Panc1 (cell line): ENCODE measurements around the gene CDHR5. TPM values are rescaled to one million over a fixed set of nuclear protein-coding genes. Genes with fewer than 3 reads are reported as not detected.

Source experiments
- ATAC-seq: fragments of 200-7000 bp; cut with Tn5 transposase; 2 replicates; pipeline ENCODE4 v1.9.1; 2020; ENCODE audit warnings: mild to moderate bottlenecking, moderate library complexity
- BruUV-seq: library from RNA; stranded (reverse); fragments of 400-500 nt; replicated peaks from 2 replicates; lab custom pipeline; 2021; lab: Mats Ljungman, UMichigan
- CTCF ChIA-PET: fragments of 300-600 bp; sonication (Branson Sonifier 250); formaldehyde crosslinking; loops from one replicate; lab custom pipeline; 2022; ENCODE audit warnings: antibody characterized with exemption; lab: Charles Lee
- POLR2A ChIA-PET: fragments of 300-600 bp; sonication (Branson Sonifier 250); formaldehyde crosslinking; loops from one replicate; lab custom pipeline; 2022; ENCODE audit warnings: antibody characterized with exemption; lab: Charles Lee
- DNase-seq: peaks from one replicate; pipeline ENCODE4 v3.0.0-alpha.2; 2010; ENCODE audit warnings: low read depth, low spot score
- H3K27ac ChIP-seq: 2 replicates; pipeline ENCODE4 v1.5.1; 2011; ENCODE audit warnings: mild to moderate bottlenecking, low read length, inconsistent platforms
- H3K27me3 ChIP-seq: fragments of 200-500 bp; sonication (Bioruptor generic); 2 replicates; pipeline ENCODE4 v1.6.0; 2014; ENCODE audit warnings: low read length, inconsistent platforms; ENCODE audit not compliant: control insufficient read depth, insufficient read depth
- H3K36me3 ChIP-seq: fragments of 200-500 bp; sonication (Bioruptor generic); 2 replicates; pipeline ENCODE4 v1.5.1; 2014; ENCODE audit warnings: inconsistent platforms, mild to moderate bottlenecking, low read length, moderate library complexity; ENCODE audit not compliant: control insufficient read depth, insufficient read depth
- H3K4me1 ChIP-seq: 2 replicates; pipeline ENCODE4 v1.5.1; 2011; ENCODE audit warnings: inconsistent platforms, mild to moderate bottlenecking, low read length, moderate library complexity; ENCODE audit not compliant: control insufficient read depth, insufficient read depth
- H3K4me3 ChIP-seq, 2 experiments: 2 replicates each; pipeline ENCODE4 v1.5.1; 2011 to 2012; ENCODE audit warnings: low read depth in 2 of 2, low read length in 2 of 2, mild to moderate bottlenecking in 2 of 2, inconsistent platforms in 1 of 2, moderate library complexity in 1 of 2
- H3K9me3 ChIP-seq: fragments of 200-500 bp; sonication (Bioruptor generic); 2 replicates; pipeline ENCODE4 v1.5.1; 2014; ENCODE audit warnings: low read depth, mild to moderate bottlenecking, inconsistent platforms, low read length, moderate library complexity; ENCODE audit not compliant: control insufficient read depth, insufficient read depth
- POLR2AphosphoS5 ChIP-seq: IDR thresholded peaks from 2 replicates; pipeline ENCODE4 v1.6.1; 2012; ENCODE audit warnings: mild to moderate bottlenecking, low read depth, low read length, moderate library complexity
- SIN3A ChIP-seq: IDR thresholded peaks from 2 replicates; pipeline ENCODE4 v1.6.1; 2012; ENCODE audit warnings: low read depth, mild to moderate bottlenecking, low read length, moderate library complexity, borderline replicate concordance; ENCODE audit not compliant: insufficient read depth
- TCF7L2 ChIP-seq: IDR thresholded peaks from 2 replicates; pipeline ENCODE4 v1.6.1; 2011; ENCODE audit warnings: mild to moderate bottlenecking, low read depth, low read length, inconsistent platforms
- in situ Hi-C: cut with HindIII; loops from 2 replicates; pipeline ENCODE4 v1.10.0; 2016; ENCODE audit warnings: low sequenced_read_pairs, low pct_unique_long_range_greater_than_20kb
- intact Hi-C: fragments of 100-400 bp; cut with micrococcal nuclease; formaldehyde crosslinking; loops from one replicate; pipeline ENCODE4 v1.10.0; 2022; ENCODE audit not compliant: unreplicated experiment
- total RNA-seq: library from RNA; stranded (reverse); gene quantifications from one replicate; pipeline ENCODE4 v1.2.1, GENCODE V29; 2021; ENCODE audit not compliant: unreplicated experiment
- TF ChIP-seq, protein P1 (sequence below): fragments of 450-650 bp; IDR thresholded peaks from 2 replicates; pipeline ENCODE4 v1.5.1; 2017; ENCODE audit warnings: mild to moderate bottlenecking
- TF ChIP-seq, protein P2 (sequence below), 2 experiments: IDR thresholded peaks; 2 replicates each; pipeline ENCODE4 v1.6.1; 2011 to 2012; ENCODE audit warnings: low read depth in 2 of 2, control low read depth in 1 of 2, low read length in 1 of 2, mild to moderate bottlenecking in 1 of 2, moderate library complexity in 1 of 2; ENCODE audit not compliant: insufficient read depth in 1 of 2

Gene CDHR5
- total RNA-seq, 1 experiment from 2014 or later: not detected

DNA sequence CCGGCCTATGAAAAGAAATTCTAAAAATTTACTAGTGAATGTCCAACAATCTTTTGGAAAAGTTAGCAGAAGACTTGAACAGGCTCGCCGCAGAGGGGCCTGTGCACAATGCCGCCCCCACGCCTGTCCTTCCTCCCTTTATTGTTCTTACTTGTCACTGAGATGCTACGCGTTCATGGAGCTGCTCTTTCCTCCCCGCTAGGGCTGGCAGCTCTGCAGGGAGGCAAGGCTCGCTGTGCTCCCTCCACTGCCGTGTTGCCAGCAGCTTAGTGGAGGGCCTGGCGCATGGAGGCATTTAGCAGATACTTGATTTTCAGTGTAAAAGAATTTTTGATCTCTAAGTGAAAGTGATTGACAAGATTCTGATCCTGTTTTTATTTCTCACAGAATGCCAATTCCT, 33.8 kb downstream of the CDHR5 start:
- H3K9me3 ChIP-seq: no peaks in the 10 kb centered on the region
- POLR2A ChIA-PET: interaction anchor here (0.7 kb wide), 1 partner anchor 11 kb away, joined by 11 read pairs; no protein-coding TSS in a partner anchor
- H3K4me3 ChIP-seq: no peak overlapping the region
- H3K36me3 ChIP-seq: peaks cover 16% of the 10 kb centered on the region
- H3K27ac ChIP-seq: no peak overlapping the region
- no peaks in the 10 kb centered on the region for H3K27me3 ChIP-seq
- ATAC-seq (no peak), DNase-seq (no peak)
- no TSS peak for BruUV-seq
- in situ Hi-C loops (no loop called here), intact Hi-C loops (no loop called here)
- H3K4me1 ChIP-seq: no peaks in the 10 kb centered on the region
- no peak for TF ChIP-seq POLR2AphosphoS5
- TF ChIP-seq TCF7L2: no peak
- TF ChIP-seq, protein P1, sequence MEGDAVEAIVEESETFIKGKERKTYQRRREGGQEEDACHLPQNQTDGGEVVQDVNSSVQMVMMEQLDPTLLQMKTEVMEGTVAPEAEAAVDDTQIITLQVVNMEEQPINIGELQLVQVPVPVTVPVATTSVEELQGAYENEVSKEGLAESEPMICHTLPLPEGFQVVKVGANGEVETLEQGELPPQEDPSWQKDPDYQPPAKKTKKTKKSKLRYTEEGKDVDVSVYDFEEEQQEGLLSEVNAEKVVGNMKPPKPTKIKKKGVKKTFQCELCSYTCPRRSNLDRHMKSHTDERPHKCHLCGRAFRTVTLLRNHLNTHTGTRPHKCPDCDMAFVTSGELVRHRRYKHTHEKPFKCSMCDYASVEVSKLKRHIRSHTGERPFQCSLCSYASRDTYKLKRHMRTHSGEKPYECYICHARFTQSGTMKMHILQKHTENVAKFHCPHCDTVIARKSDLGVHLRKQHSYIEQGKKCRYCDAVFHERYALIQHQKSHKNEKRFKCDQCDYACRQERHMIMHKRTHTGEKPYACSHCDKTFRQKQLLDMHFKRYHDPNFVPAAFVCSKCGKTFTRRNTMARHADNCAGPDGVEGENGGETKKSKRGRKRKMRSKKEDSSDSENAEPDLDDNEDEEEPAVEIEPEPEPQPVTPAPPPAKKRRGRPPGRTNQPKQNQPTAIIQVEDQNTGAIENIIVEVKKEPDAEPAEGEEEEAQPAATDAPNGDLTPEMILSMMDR: no peak
- TF ChIP-seq SIN3A: no peak
- TF ChIP-seq, protein P2, sequence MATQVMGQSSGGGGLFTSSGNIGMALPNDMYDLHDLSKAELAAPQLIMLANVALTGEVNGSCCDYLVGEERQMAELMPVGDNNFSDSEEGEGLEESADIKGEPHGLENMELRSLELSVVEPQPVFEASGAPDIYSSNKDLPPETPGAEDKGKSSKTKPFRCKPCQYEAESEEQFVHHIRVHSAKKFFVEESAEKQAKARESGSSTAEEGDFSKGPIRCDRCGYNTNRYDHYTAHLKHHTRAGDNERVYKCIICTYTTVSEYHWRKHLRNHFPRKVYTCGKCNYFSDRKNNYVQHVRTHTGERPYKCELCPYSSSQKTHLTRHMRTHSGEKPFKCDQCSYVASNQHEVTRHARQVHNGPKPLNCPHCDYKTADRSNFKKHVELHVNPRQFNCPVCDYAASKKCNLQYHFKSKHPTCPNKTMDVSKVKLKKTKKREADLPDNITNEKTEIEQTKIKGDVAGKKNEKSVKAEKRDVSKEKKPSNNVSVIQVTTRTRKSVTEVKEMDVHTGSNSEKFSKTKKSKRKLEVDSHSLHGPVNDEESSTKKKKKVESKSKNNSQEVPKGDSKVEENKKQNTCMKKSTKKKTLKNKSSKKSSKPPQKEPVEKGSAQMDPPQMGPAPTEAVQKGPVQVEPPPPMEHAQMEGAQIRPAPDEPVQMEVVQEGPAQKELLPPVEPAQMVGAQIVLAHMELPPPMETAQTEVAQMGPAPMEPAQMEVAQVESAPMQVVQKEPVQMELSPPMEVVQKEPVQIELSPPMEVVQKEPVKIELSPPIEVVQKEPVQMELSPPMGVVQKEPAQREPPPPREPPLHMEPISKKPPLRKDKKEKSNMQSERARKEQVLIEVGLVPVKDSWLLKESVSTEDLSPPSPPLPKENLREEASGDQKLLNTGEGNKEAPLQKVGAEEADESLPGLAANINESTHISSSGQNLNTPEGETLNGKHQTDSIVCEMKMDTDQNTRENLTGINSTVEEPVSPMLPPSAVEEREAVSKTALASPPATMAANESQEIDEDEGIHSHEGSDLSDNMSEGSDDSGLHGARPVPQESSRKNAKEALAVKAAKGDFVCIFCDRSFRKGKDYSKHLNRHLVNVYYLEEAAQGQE (IDR thresholded peaks at IDR 0.05; ENCODE audit: insufficient read depth in 1 of 2, low read depth in 2 of 2, low read length in 1 of 2): no peak
- CTCF ChIA-PET: no interaction called here

DNA sequence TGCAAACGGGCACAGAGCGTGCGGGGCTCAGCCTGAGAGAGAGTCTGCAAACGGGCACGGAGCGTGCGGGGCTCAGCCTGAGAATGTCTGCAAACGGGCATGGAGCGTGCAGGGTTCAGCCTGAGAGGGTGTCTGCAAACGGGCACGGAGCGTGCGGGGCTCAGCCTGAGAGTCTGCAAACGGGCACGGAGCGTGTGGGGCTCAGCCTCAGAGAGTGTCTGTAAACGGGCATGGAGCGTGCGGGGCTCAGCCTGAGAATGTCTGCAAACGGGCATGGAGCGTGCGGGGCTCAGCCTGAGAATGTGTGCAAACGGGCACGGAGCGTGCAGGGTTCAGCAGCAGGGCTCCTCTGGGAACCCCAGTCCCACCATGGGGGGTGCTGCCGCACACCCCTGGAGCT, 35.0 kb downstream of the CDHR5 start:
- Histone ChIP-seq H3K9me3 (no peaks in the 10 kb centered on the region), H3K36me3 (peaks cover 15% of the 10 kb centered on the region), H3K4me1 (no peaks in the 10 kb centered on the region), H3K27me3 (no peaks in the 10 kb centered on the region), H3K27ac (no peak overlapping the region), H3K4me3 (no peak overlapping the region)
- BruUV-seq: no TSS peak
- intact Hi-C loops: no loop called here
- ChIA-PET CTCF (no interaction called here), POLR2A (no interaction called here)
- TF ChIP-seq, protein P2 (IDR thresholded peaks at IDR 0.05; ENCODE audit: insufficient read depth in 1 of 2, low read depth in 2 of 2, low read length in 1 of 2): no peak
- TF ChIP-seq, protein P1: no peak
- TF ChIP-seq TCF7L2: no peak
- TF ChIP-seq POLR2AphosphoS5: no peak
- TF ChIP-seq SIN3A: no peak
- no peak for ATAC-seq
- DNase-seq: no peak
- in situ Hi-C loops: no loop called here
